Prostate gland (tissue), 2 donors: ENCODE data around the gene CTPS1. TPM values are rescaled to one million over a fixed set of nuclear protein-coding genes. Genes with fewer than 3 reads are reported as not detected.

Experiments
- DNase-seq: peaks from one replicate; pipeline ENCODE4 v3.0.0-alpha.2; 2019; ENCODE audit warnings: low spot score
- H3K27ac ChIP-seq, 2 donors: fragments of 200-600 bp; sonication (generic); 2 replicates each; pipeline ENCODE4 v1.5.1; 2017 to 2019
- H3K27me3 ChIP-seq: fragments of 200-600 bp; sonication (generic); replicated peaks from 2 replicates; pipeline ENCODE4 v1.5.1; 2019; ENCODE audit not compliant: insufficient read depth
- H3K36me3 ChIP-seq, 2 donors: fragments of 200-600 bp; sonication (generic); 1 replicate in 1 of 2; 2 replicates in 1 of 2; pipeline versions ENCODE4 v1.5.1 to v1.8.1; 2017 to 2019
- H3K4me1 ChIP-seq: fragments of 200-600 bp; sonication (generic); replicated peaks from 2 replicates; pipeline ENCODE4 v1.5.1; 2019
- H3K4me3 ChIP-seq, 2 donors: fragments of 200-600 bp; sonication (generic); 2 replicates each; pipeline ENCODE4 v1.5.1; 2017 to 2019
- H3K9me3 ChIP-seq: fragments of 200-600 bp; sonication (generic); 2 replicates; pipeline ENCODE4 v1.5.1; 2017
- POLR2A ChIP-seq: fragments of 450-650 bp; IDR thresholded peaks from one replicate; pipeline ENCODE4 v1.6.1; 2016; ENCODE audit warnings: antibody characterized with exemption, mild to moderate bottlenecking
- POLR2AphosphoS5 ChIP-seq: sonication (generic); formaldehyde crosslinking; IDR thresholded peaks from one replicate; pipeline ENCODE4 v1.6.1; 2017; ENCODE audit warnings: antibody characterized with exemption
- WGBS: methylation state at CpG from one replicate; pipeline ENCODE4 v1.1.5; 2018; 5-methylcytosine and 5-hydroxymethylcytosine counted together
- intact Hi-C: fragments of 100-400 bp; cut with DNase I; formaldehyde crosslinking; loops from one replicate; pipeline ENCODE4 v1.14.2; 2022
- total RNA-seq, 2 donors: library from RNA; depleted of rRNA; stranded (reverse); fragments of >200 nt; gene quantifications; one replicate each; pipeline ENCODE4 v1.1.0, GENCODE V29; 2016
- TF ChIP-seq, protein P1 (sequence below), 4 experiments: fragments of 200-600 bp in 2 of 4; fragments of 450-650 bp in 2 of 4; sonication (generic) in 2 of 4; IDR thresholded peaks; 1 replicate in 3 of 4; 2 replicates in 1 of 4; pipeline ENCODE4 v1.5.1; 2016 to 2019; ENCODE audit warnings: antibody characterized with exemption in 4 of 4, mild to moderate bottlenecking in 2 of 4, moderate library complexity in 2 of 4

CTPS1 gene
- total RNA-seq, 2 donors from 2014 or later: 8.9 to 56.5 TPM

- H3K4me3 ChIP-seq: no peak overlapping the region
- H3K4me1 ChIP-seq: no peaks in the 10 kb centered on the region
- H3K9me3 ChIP-seq: no peaks in the 10 kb centered on the region
- intact Hi-C loops: no loop called here
- no peak for DNase-seq
- TF ChIP-seq, protein P1, sequence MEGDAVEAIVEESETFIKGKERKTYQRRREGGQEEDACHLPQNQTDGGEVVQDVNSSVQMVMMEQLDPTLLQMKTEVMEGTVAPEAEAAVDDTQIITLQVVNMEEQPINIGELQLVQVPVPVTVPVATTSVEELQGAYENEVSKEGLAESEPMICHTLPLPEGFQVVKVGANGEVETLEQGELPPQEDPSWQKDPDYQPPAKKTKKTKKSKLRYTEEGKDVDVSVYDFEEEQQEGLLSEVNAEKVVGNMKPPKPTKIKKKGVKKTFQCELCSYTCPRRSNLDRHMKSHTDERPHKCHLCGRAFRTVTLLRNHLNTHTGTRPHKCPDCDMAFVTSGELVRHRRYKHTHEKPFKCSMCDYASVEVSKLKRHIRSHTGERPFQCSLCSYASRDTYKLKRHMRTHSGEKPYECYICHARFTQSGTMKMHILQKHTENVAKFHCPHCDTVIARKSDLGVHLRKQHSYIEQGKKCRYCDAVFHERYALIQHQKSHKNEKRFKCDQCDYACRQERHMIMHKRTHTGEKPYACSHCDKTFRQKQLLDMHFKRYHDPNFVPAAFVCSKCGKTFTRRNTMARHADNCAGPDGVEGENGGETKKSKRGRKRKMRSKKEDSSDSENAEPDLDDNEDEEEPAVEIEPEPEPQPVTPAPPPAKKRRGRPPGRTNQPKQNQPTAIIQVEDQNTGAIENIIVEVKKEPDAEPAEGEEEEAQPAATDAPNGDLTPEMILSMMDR (IDR thresholded peaks at IDR 0.05): no peak
- TF ChIP-seq POLR2AphosphoS5: no peak
- no peak for TF ChIP-seq POLR2A
- H3K27ac ChIP-seq: no peak overlapping the region
- H3K27me3 ChIP-seq: no peaks in the 10 kb centered on the region
- no peaks in the 10 kb centered on the region for H3K36me3 ChIP-seq
- WGBS: 61% methylated on average over 10 of the region's 10 CpGs
These were observed 14.0 kb upstream of the CTPS1 start for GRCh38 chr1:40965531-40965930.

DNA sequence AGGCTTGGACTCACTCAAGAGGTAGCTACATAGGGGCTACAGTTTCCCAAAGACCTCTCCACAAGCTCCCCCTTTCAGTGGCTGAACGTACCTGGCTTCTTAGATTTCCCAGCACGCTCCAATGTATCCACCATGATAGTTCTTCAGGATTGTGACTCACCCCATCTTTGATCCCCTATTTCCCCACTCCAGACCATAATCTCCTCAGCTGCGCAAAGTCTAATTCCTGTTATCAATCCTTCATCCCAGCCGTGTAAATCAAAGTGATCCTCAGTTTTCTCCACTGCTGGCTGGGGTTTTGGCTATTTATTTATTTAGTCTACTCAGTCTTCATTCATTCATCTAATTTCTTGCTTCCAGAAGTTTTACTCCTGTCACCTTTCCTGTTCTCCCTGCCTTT is 13.1 kb upstream of the CTPS1 start:
- Histone ChIP-seq H3K36me3 (no peaks in the 10 kb centered on the region), H3K27ac (no peak overlapping the region), H3K4me1 (no peaks in the 10 kb centered on the region), H3K9me3 (no peaks in the 10 kb centered on the region), H3K27me3 (no peaks in the 10 kb centered on the region), H3K4me3 (no peak overlapping the region)
- no peak for TF ChIP-seq POLR2AphosphoS5
- no peak for TF ChIP-seq POLR2A
- TF ChIP-seq, protein P1 (IDR thresholded peaks at IDR 0.05): no peak
- 83% methylated on average over 4 of the region's 4 CpGs for WGBS
- no peak for DNase-seq
- intact Hi-C loops: no loop called here

GRCh38 chr1:40969445-40969844 is 10.1 kb upstream of the CTPS1 start:
- Histone ChIP-seq H3K4me1 (no peaks in the 10 kb centered on the region), H3K4me3 (no peak overlapping the region), H3K27ac (no peak overlapping the region), H3K36me3 (no peaks in the 10 kb centered on the region), H3K27me3 (no peaks in the 10 kb centered on the region), H3K9me3 (no peaks in the 10 kb centered on the region)
- WGBS: 94% methylated on average over 6 of the region's 6 CpGs
- intact Hi-C loops: no loop called here
- DNase-seq: no peak
- TF ChIP-seq, protein P1 (IDR thresholded peaks at IDR 0.05): no peak
- TF ChIP-seq POLR2AphosphoS5 (no peak), POLR2A (no peak)

DNA sequence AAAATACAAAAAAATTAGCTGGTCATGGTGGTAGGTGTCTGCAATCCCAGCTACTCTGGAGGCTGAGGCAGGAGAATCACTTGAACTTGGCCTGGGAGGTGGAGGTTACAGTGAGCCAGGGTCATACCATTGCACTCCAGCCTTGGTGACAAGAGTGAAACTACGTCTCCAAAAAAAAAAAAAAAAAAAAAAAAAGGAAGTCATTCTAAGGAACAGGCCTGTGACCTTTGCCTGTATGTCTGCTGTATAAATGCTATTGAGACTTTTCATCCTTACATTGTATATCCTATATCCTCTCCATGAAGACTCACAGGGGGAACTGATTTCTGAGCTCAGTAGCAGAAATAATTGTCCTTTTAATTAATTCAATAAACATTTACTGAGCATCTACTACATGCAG is 7.5 kb upstream of the CTPS1 start:
- Histone ChIP-seq H3K36me3 (no peaks in the 10 kb centered on the region), H3K27ac (no peak overlapping the region), H3K4me1 (no peaks in the 10 kb centered on the region), H3K4me3 (no peak overlapping the region), H3K9me3 (no peaks in the 10 kb centered on the region), H3K27me3 (no peaks in the 10 kb centered on the region)
- WGBS: 67% methylated on average over 1 of the region's 1 CpG
- intact Hi-C loops: no loop called here
- TF ChIP-seq POLR2AphosphoS5: no peak
- TF ChIP-seq, protein P1 (IDR thresholded peaks at IDR 0.05): no peak
- TF ChIP-seq POLR2A: no peak
- DNase-seq: no peak

GRCh38 chr1:40973912-40974311 is 5.6 kb upstream of the CTPS1 start:
- WGBS: 75% methylated on average over 2 of the region's 2 CpGs
- Histone ChIP-seq H3K4me3 (no peak overlapping the region), H3K27ac (no peak overlapping the region), H3K4me1 (no peaks in the 10 kb centered on the region), H3K27me3 (no peaks in the 10 kb centered on the region), H3K9me3 (no peaks in the 10 kb centered on the region), H3K36me3 (no peaks in the 10 kb centered on the region)
- DNase-seq: no peak
- TF ChIP-seq, protein P1 (IDR thresholded peaks at IDR 0.05): no peak
- TF ChIP-seq POLR2AphosphoS5 (no peak), POLR2A (no peak)
- intact Hi-C loops: no loop called here
